IMR-90 (cell line): ENCODE results near the gene HYLS1. TPM values are rescaled to one million over a fixed set of nuclear protein-coding genes. Genes with fewer than 3 reads are reported as not detected.
A peak's percentile ranks its signal among the peaks of the same experiment; 100 is the strongest.

Experiments used
- ATAC-seq: fragments of 200-7000 bp; cut with Tn5 transposase; 2 replicates; pipeline ENCODE4 v1.9.1; 2020; ENCODE audit warnings: low read depth, mild to moderate bottlenecking, moderate library complexity
- BruUV-seq: library from RNA; stranded (reverse); fragments of 400-500 nt; replicated peaks from 2 replicates; lab custom pipeline; 2021; lab: Mats Ljungman, UMichigan
- CTCF ChIA-PET: fragments of 300-600 bp; formaldehyde crosslinking; extraction: SDS; loops from one replicate; lab custom pipeline; 2021; ENCODE audit warnings: antibody characterized with exemption; lab: Yijun Ruan, JAX
- POLR2A ChIA-PET: fragments of 300-600 bp; sonication (Branson Sonifier 250); formaldehyde crosslinking; loops from one replicate; lab custom pipeline; 2022; ENCODE audit warnings: antibody characterized with exemption; ENCODE audit not compliant: unreplicated experiment; lab: Charles Lee
- DNase-seq: peaks from one replicate; pipeline ENCODE4 v3.0.0; 2013
- H2AFZ ChIP-seq: replicated peaks from 2 replicates; pipeline ENCODE3; 2013; ENCODE audit warnings: low read length, mild to moderate bottlenecking; ENCODE audit not compliant: poor library complexity
- H2AK5ac ChIP-seq: 2 replicates; pipeline ENCODE4 v1.6.1; 2013; ENCODE audit warnings: low read depth, low read length, inconsistent platforms
- H2AK9ac ChIP-seq: replicated peaks from 2 replicates; pipeline ENCODE3; 2013; ENCODE audit warnings: mild to moderate bottlenecking, low read depth, low read length, moderate library complexity; ENCODE audit not compliant: poor library complexity
- H2BK120ac ChIP-seq: 2 replicates; pipeline ENCODE4 v1.6.1; 2013; ENCODE audit warnings: low read depth, low read length, inconsistent platforms
- H2BK15ac ChIP-seq: 3 replicates; pipeline ENCODE4 v1.6.1; 2013; ENCODE audit warnings: low read depth, low read length, inconsistent platforms
- H2BK20ac ChIP-seq: 2 replicates; pipeline ENCODE4 v1.6.1; 2013; ENCODE audit warnings: low read depth, mild to moderate bottlenecking, inconsistent platforms, low read length, moderate library complexity
- H2BK5ac ChIP-seq: 2 replicates; pipeline ENCODE4 v1.6.1; 2013; ENCODE audit warnings: mild to moderate bottlenecking, low read depth, low read length, inconsistent platforms; ENCODE audit not compliant: poor library complexity, severe bottlenecking
- H3K14ac ChIP-seq: replicated peaks from 2 replicates; pipeline ENCODE4 v1.6.1; 2013; ENCODE audit warnings: low read depth, low read length, inconsistent platforms
- H3K18ac ChIP-seq: 2 replicates; pipeline ENCODE4 v1.6.1; 2013; ENCODE audit warnings: low read depth, low read length, control low read depth
- H3K23ac ChIP-seq: 2 replicates; pipeline ENCODE4 v1.6.1; 2013; ENCODE audit warnings: low read depth, low read length, inconsistent platforms
- H3K27ac ChIP-seq: 2 replicates; pipeline ENCODE4 v1.5.1; 2013; ENCODE audit warnings: mild to moderate bottlenecking, control low read depth, low read length; ENCODE audit not compliant: insufficient read depth
- H3K27me3 ChIP-seq: 2 replicates; pipeline ENCODE4 v1.6.1; 2013; ENCODE audit warnings: low read length; ENCODE audit not compliant: control insufficient read depth, insufficient read depth
- H3K36me3 ChIP-seq: 2 replicates; pipeline ENCODE4 v1.6.1; 2013; ENCODE audit warnings: low read length, mixed read lengths; ENCODE audit not compliant: control insufficient read depth, insufficient read depth
- H3K4ac ChIP-seq: 2 replicates; pipeline ENCODE4 v1.6.1; 2013; ENCODE audit warnings: low read depth, low read length, inconsistent platforms
- H3K4me1 ChIP-seq: 2 replicates; pipeline ENCODE4 v1.6.1; 2013; ENCODE audit warnings: low read length, mixed read lengths; ENCODE audit not compliant: control insufficient read depth, insufficient read depth
- H3K4me2 ChIP-seq: 2 replicates; pipeline ENCODE4 v1.6.1; 2013; ENCODE audit warnings: low read depth, mild to moderate bottlenecking, control low read depth, low read length, moderate library complexity
- H3K4me3 ChIP-seq: 2 replicates; pipeline ENCODE4 v1.5.1; 2013; ENCODE audit warnings: low read depth, mild to moderate bottlenecking, control low read depth, low read length, moderate library complexity; ENCODE audit not compliant: insufficient read depth
- H3K56ac ChIP-seq: 2 replicates; pipeline ENCODE4 v1.6.1; 2013; ENCODE audit warnings: low read length, inconsistent platforms; ENCODE audit not compliant: insufficient read depth; ENCODE audit errors: extremely low read depth
- H3K79me1 ChIP-seq, 2 experiments: 2 replicates each; pipeline ENCODE4 v1.6.1; 2013; ENCODE audit warnings: low read length in 2 of 2, inconsistent platforms in 1 of 2, low read depth in 1 of 2
- H3K9ac ChIP-seq: 2 replicates; pipeline ENCODE4 v1.6.1; 2013; ENCODE audit warnings: low read depth, low read length, control low read depth
- H3K9me1 ChIP-seq: 2 replicates; pipeline ENCODE4 v1.6.1; 2013; ENCODE audit warnings: low read length, inconsistent platforms; ENCODE audit not compliant: insufficient read depth
- H3K9me3 ChIP-seq: 2 replicates; pipeline ENCODE4 v1.6.1; 2013; ENCODE audit warnings: low read length; ENCODE audit not compliant: control insufficient read depth, insufficient read depth
- H4K20me1 ChIP-seq: 2 replicates; pipeline ENCODE4 v1.6.1; 2013; ENCODE audit warnings: low read length, inconsistent platforms; ENCODE audit not compliant: insufficient read depth
- H4K5ac ChIP-seq: 2 replicates; pipeline ENCODE4 v1.6.1; 2013; ENCODE audit warnings: mild to moderate bottlenecking, low read depth, low read length, control low read depth
- H4K8ac ChIP-seq, 2 experiments: 2 replicates each; pipeline ENCODE4 v1.6.1; 2013; ENCODE audit warnings: low read depth in 2 of 2, low read length in 2 of 2, control low read depth in 1 of 2, inconsistent platforms in 1 of 2
- H4K91ac ChIP-seq: 2 replicates; pipeline ENCODE4 v1.6.1; 2013; ENCODE audit warnings: low read depth, low read length, inconsistent platforms; ENCODE audit not compliant: insufficient read depth
- CEBPB ChIP-seq: IDR thresholded peaks from 2 replicates; pipeline ENCODE4 v1.6.1; 2012; ENCODE audit warnings: low read depth, low read length, improper control_type of control experiment
- CHD1 ChIP-seq: IDR thresholded peaks from 2 replicates; pipeline ENCODE4 v1.6.1; 2012; ENCODE audit warnings: low read depth, low read length, improper control_type of control experiment
- RAD21 ChIP-seq: IDR thresholded peaks from 2 replicates; pipeline ENCODE4 v1.6.1; 2012; ENCODE audit warnings: low read length, improper control_type of control experiment
- SMC3 ChIP-seq: fragments of 150-350 bp; IDR thresholded peaks from 2 replicates; pipeline ENCODE4 v1.6.1; 2016; ENCODE audit warnings: low read depth, mild to moderate bottlenecking, antibody characterized with exemption, low read length, moderate library complexity
- WGBS, 2 experiments: methylation state at CpG; one replicate each; pipeline versions ENCODE4 v1.1.5 to v1.1.7; 2013; ENCODE audit warnings: missing lambda C conversion rate in 2 of 2; ENCODE audit not compliant: insufficient read length in 1 of 2; ENCODE audit errors: extremely low coverage in 2 of 2; 5-methylcytosine and 5-hydroxymethylcytosine counted together
- dilution Hi-C: fragments of 300-500 bp; cut with HindIII; formaldehyde crosslinking; loops from one replicate; pipeline ENCODE4 v1.14.3; 2018; ENCODE audit warnings: low sequenced_read_pairs; ENCODE audit not compliant: unreplicated experiment
- in situ Hi-C: fragments of 300-500 bp; cut with MboI; formaldehyde crosslinking; loops from 3 replicates; pipeline ENCODE4 v1.14.3; 2019; ENCODE audit warnings: low sequenced_read_pairs, inconsistent platforms, mixed read lengths
- intact Hi-C: fragments of 100-400 bp; cut with micrococcal nuclease; formaldehyde crosslinking; loops from 2 replicates; pipeline ENCODE4 v1.10.0; 2022
- polyA plus RNA-seq, 3 experiments: library from polyadenylated mRNA; depleted of rRNA; stranded (reverse); fragments of >200 nt; gene quantifications; 2 replicates each; pipeline ENCODE4 v1.2.3, GENCODE V29; 2012; ENCODE audit warnings: low replicate concordance in 1 of 3
- total RNA-seq: library from RNA; depleted of rRNA; stranded (reverse); fragments of >200 nt; gene quantifications from 2 replicates; pipeline ENCODE4 v1.2.3, GENCODE V29; 2012
- TF ChIP-seq, protein P1 (sequence below): fragments of 150-350 bp; IDR thresholded peaks from 2 replicates; pipeline ENCODE4 v1.6.1; 2016; ENCODE audit warnings: low read depth, mild to moderate bottlenecking, low read length, moderate library complexity, borderline replicate concordance
- TF ChIP-seq, protein P2 (sequence below): conservative IDR thresholded peaks from 2 replicates; pipeline ENCODE4 v1.5.1; 2012; ENCODE audit warnings: mild to moderate bottlenecking, low read depth, low read length, improper control_type of control experiment
- TF ChIP-seq, protein P3 (sequence below): fragments of 150-350 bp; IDR thresholded peaks from 2 replicates; pipeline ENCODE4 v1.6.1; 2017; ENCODE audit warnings: mild to moderate bottlenecking, antibody characterized with exemption, low read length, low read depth

Gene HYLS1
- total and polyA plus RNA-seq, 2 of the 4 experiments (the other 2 are of a cell fraction): 5.1 to 8.1 TPM

DNA sequence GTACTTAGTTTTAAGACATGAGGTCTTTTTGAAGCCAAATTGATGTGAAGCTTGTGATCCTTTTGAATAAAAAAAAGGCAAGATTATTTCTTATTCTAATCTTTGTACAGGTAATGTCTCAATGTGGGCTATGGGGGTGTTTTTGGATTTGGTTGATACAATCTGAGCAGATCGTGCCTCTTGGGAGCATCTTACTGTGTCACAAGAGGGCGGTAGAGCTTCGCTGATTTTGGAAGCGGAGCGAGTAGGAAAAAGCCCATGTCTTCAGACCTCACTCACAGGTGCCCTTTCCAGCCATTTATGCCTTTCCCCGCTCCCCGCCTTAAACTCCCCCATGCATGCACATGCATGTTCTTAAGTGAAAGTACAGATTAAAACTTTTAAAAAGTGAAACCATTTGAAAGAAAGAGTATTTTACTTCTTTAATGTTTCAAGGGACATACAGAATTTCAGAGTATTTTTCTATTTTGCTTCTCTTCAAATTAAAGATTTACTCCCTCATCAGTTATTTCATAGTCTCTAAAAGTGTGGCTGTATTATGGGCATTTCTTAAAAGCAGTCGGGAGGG is 35.6 kb downstream of the HYLS1 start:
- Histone ChIP-seq H3K4me1 (no peaks in the 10 kb centered on the region), H2BK20ac (no peak overlapping the region), H4K20me1 (no peaks in the 10 kb centered on the region), H3K4ac (no peak overlapping the region), H3K27me3 (peaks cover 41% of the 10 kb centered on the region), H3K23ac (no peak overlapping the region), H2AK9ac (no peak overlapping the region), H3K27ac (no peak overlapping the region), H3K9me3 (no peaks in the 10 kb centered on the region), H3K9ac (no peak overlapping the region), H2BK5ac (no peak overlapping the region), H3K18ac (no peak overlapping the region), H3K4me2 (no peak overlapping the region), H3K14ac (no peak overlapping the region), H3K4me3 (no peak overlapping the region), H4K91ac (no peak overlapping the region), H4K5ac (no peak overlapping the region), H3K56ac (no peak overlapping the region), H2BK15ac (no peak overlapping the region), H4K8ac (no peak overlapping the region), H3K36me3 (no peaks in the 10 kb centered on the region), H3K9me1 (no peaks in the 10 kb centered on the region), H2AFZ (no peak overlapping the region), H2AK5ac (no peak overlapping the region), H3K79me1 (no peaks in the 10 kb centered on the region), H2BK120ac (no peak overlapping the region)
- POLR2A ChIA-PET: no interaction called here
- CTCF ChIA-PET: interaction anchor here (0.7 to 1.8 kb wide), 4 partner anchors 12 to 281 kb away, joined by 3 to 6 read pairs (median 4); no protein-coding TSS in a partner anchor
- WGBS, 2 experiments: no CpG with 5 or more reads among the region's 8 CpGs
- peak; percentile 68 for DNase-seq
- ATAC-seq: peak; percentile 77
- dilution Hi-C loops (loop anchor here (25.0 kb wide), 1 partner anchor 289 kb away; the partner anchor contains the start of genes FAM118B and RPUSD4), in situ Hi-C loops (no loop called here), intact Hi-C loops (loop anchor here (1.0 to 2.0 kb wide), 2 partner anchors 140 to 271 kb away; partner anchors contain the start of gene CDON)
- TF ChIP-seq, protein P1, sequence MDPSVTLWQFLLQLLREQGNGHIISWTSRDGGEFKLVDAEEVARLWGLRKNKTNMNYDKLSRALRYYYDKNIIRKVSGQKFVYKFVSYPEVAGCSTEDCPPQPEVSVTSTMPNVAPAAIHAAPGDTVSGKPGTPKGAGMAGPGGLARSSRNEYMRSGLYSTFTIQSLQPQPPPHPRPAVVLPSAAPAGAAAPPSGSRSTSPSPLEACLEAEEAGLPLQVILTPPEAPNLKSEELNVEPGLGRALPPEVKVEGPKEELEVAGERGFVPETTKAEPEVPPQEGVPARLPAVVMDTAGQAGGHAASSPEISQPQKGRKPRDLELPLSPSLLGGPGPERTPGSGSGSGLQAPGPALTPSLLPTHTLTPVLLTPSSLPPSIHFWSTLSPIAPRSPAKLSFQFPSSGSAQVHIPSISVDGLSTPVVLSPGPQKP: no peak
- TF ChIP-seq CHD1 (no peak), SMC3 (peak; percentile 91), CEBPB (no peak), RAD21 (peak; percentile 93)
- TF ChIP-seq, protein P2, sequence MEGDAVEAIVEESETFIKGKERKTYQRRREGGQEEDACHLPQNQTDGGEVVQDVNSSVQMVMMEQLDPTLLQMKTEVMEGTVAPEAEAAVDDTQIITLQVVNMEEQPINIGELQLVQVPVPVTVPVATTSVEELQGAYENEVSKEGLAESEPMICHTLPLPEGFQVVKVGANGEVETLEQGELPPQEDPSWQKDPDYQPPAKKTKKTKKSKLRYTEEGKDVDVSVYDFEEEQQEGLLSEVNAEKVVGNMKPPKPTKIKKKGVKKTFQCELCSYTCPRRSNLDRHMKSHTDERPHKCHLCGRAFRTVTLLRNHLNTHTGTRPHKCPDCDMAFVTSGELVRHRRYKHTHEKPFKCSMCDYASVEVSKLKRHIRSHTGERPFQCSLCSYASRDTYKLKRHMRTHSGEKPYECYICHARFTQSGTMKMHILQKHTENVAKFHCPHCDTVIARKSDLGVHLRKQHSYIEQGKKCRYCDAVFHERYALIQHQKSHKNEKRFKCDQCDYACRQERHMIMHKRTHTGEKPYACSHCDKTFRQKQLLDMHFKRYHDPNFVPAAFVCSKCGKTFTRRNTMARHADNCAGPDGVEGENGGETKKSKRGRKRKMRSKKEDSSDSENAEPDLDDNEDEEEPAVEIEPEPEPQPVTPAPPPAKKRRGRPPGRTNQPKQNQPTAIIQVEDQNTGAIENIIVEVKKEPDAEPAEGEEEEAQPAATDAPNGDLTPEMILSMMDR: peak; percentile 83
- TF ChIP-seq, protein P3, sequence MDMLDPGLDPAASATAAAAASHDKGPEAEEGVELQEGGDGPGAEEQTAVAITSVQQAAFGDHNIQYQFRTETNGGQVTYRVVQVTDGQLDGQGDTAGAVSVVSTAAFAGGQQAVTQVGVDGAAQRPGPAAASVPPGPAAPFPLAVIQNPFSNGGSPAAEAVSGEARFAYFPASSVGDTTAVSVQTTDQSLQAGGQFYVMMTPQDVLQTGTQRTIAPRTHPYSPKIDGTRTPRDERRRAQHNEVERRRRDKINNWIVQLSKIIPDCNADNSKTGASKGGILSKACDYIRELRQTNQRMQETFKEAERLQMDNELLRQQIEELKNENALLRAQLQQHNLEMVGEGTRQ: no peak
- BruUV-seq: no TSS peak
